HCT116 (cell line): Measurements from ENCODE around the gene MBD5. TPM values are rescaled to one million over a fixed set of nuclear protein-coding genes. Genes with fewer than 3 reads are reported as not detected.

ENCODE experiments used
- POLR2AphosphoS5 ChIP-seq: IDR thresholded peaks from 2 replicates; pipeline ENCODE4 v1.6.1; 2011; ENCODE audit warnings: mild to moderate bottlenecking, low read depth, low read length, moderate library complexity
- SRF ChIP-seq: IDR thresholded peaks from 2 replicates; pipeline ENCODE4 v1.6.1; 2012; ENCODE audit warnings: low read depth
- ZFX ChIP-seq: fragments of 450-650 bp; IDR thresholded peaks from 2 replicates; pipeline ENCODE4 v1.6.1; 2017
- ZNF274 ChIP-seq: fragments of 200-500 bp; sonication (Bioruptor generic); IDR thresholded peaks from 2 replicates; pipeline ENCODE4 v1.6.1; 2014; ENCODE audit warnings: mild to moderate bottlenecking, low read depth, low read length, inconsistent platforms
- total RNA-seq: library from RNA; stranded (reverse); gene quantifications from one replicate; pipeline ENCODE4 v1.2.1, GENCODE V29; 2021; ENCODE audit not compliant: unreplicated experiment
- TF ChIP-seq, protein P1 (sequence below): IDR thresholded peaks from 2 replicates; pipeline ENCODE4 v1.6.1; 2012; ENCODE audit warnings: low read depth
- TF ChIP-seq, protein P2 (sequence below): IDR thresholded peaks from 2 replicates; pipeline ENCODE4 v1.6.1; 2012
- TF ChIP-seq, protein P3 (sequence below), 3 experiments: fragments of 200-600 bp in 1 of 3; sonication (generic) in 1 of 3; IDR thresholded peaks in 2 of 3; conservative IDR thresholded peaks in 1 of 3; 2 replicates each; pipeline ENCODE4 v1.5.1; 2012 to 2017; ENCODE audit warnings: low read depth in 2 of 3, low read length in 2 of 3, antibody characterized with exemption in 1 of 3, borderline replicate concordance in 1 of 3, control low read depth in 1 of 3, mild to moderate bottlenecking in 1 of 3, mixed read lengths in 1 of 3, mixed run types in 1 of 3, moderate library complexity in 1 of 3; ENCODE audit not compliant: insufficient read depth in 1 of 3

Gene MBD5
- total RNA-seq, 1 experiment from 2014 or later: 20.5 TPM

DNA sequence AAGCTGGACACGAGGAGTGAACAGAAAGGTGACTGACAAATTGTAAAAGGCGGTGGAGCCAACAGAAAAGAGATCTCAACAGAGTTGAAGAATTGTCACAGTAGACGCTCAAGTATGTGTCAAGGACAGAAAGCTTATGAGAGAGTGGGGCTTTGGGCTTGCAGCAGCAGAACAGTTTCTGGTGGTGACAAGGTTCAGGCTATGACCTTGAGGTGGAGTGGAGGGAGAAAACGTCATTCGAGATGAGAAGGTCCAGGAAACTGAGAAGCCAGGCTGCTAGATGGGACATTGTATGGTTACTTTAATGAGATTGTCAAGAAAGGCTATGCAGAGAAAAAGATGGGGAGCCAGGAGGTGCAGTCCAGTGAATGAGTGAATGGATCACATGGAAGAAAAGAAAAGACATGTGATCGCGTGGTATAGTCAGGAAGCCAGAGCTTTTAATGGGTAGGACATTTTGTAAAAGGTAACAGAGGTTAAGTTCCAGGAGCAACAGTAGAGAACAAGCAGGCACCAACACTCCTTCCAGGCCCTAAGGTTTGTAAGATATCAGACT is 532.5 kb downstream of the MBD5 start (continued):
- TF ChIP-seq, protein P1, sequence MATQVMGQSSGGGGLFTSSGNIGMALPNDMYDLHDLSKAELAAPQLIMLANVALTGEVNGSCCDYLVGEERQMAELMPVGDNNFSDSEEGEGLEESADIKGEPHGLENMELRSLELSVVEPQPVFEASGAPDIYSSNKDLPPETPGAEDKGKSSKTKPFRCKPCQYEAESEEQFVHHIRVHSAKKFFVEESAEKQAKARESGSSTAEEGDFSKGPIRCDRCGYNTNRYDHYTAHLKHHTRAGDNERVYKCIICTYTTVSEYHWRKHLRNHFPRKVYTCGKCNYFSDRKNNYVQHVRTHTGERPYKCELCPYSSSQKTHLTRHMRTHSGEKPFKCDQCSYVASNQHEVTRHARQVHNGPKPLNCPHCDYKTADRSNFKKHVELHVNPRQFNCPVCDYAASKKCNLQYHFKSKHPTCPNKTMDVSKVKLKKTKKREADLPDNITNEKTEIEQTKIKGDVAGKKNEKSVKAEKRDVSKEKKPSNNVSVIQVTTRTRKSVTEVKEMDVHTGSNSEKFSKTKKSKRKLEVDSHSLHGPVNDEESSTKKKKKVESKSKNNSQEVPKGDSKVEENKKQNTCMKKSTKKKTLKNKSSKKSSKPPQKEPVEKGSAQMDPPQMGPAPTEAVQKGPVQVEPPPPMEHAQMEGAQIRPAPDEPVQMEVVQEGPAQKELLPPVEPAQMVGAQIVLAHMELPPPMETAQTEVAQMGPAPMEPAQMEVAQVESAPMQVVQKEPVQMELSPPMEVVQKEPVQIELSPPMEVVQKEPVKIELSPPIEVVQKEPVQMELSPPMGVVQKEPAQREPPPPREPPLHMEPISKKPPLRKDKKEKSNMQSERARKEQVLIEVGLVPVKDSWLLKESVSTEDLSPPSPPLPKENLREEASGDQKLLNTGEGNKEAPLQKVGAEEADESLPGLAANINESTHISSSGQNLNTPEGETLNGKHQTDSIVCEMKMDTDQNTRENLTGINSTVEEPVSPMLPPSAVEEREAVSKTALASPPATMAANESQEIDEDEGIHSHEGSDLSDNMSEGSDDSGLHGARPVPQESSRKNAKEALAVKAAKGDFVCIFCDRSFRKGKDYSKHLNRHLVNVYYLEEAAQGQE: no peak
- TF ChIP-seq, protein P2, sequence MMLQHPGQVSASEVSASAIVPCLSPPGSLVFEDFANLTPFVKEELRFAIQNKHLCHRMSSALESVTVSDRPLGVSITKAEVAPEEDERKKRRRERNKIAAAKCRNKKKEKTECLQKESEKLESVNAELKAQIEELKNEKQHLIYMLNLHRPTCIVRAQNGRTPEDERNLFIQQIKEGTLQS: no peak
- TF ChIP-seq ZFX: no peak
- TF ChIP-seq ZNF274: no peak
- no peak for TF ChIP-seq POLR2AphosphoS5
- TF ChIP-seq, protein P3, sequence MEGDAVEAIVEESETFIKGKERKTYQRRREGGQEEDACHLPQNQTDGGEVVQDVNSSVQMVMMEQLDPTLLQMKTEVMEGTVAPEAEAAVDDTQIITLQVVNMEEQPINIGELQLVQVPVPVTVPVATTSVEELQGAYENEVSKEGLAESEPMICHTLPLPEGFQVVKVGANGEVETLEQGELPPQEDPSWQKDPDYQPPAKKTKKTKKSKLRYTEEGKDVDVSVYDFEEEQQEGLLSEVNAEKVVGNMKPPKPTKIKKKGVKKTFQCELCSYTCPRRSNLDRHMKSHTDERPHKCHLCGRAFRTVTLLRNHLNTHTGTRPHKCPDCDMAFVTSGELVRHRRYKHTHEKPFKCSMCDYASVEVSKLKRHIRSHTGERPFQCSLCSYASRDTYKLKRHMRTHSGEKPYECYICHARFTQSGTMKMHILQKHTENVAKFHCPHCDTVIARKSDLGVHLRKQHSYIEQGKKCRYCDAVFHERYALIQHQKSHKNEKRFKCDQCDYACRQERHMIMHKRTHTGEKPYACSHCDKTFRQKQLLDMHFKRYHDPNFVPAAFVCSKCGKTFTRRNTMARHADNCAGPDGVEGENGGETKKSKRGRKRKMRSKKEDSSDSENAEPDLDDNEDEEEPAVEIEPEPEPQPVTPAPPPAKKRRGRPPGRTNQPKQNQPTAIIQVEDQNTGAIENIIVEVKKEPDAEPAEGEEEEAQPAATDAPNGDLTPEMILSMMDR (IDR thresholded peaks at IDR 0.05 in 2 of 3, conservative IDR thresholded peaks at IDR 0.05 in 1 of 3; ENCODE audit: borderline replicate concordance in 1 of 3, insufficient read depth in 1 of 3, low read depth in 2 of 3, low read length in 2 of 3): no peak
- TF ChIP-seq SRF: no peak
- TF ChIP-seq, all 23 proteins: peak for 0
